ENCODE results near the gene NDUFA13. TPM values are rescaled to one million over a fixed set of nuclear protein-coding genes. Genes with fewer than 3 reads are reported as not detected.

The NDUFA13 gene
- polyA plus RNA-seq, 1 of the 3 experiments (the other 2 are of a cell fraction) = 1,828 TPM

DNA sequence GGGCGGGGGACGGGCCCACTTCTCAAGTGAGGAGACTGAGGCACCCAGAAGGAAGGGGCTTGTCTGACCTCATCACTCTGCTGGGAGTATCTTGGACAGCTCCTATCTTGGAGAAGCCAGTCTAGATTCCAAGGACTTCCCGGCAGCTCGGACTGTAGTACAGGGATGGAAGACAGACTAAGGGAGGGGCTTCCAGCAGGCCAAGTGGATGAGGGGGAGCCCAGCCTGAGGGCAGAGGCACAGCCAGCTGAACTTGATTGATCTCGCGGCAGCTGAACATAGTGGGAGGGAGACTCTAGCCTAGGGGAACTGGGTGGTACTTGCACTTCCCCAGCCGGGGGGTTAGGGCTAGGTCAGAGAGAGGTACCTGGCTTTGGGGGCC lies 22.8 kb downstream of the NDUFA13 start:
- Histone ChIP-seq H3K9me3 (no peaks in the 10 kb centered on the region), H3K4me2 (peak overlapping the region; percentile 78; the same call in 1 of the 2 replicates), H3K79me2 (ENCODE audit: insufficient read depth) (no peaks in the 10 kb centered on the region), H2AFZ (ENCODE audit: low read depth) (no peak overlapping the region), H3K36me3 (replicated peaks in 1 of 2; ENCODE audit: control insufficient read depth in 1 of 2, insufficient read depth in 2 of 2, low read length in 1 of 2) (no peaks in the 10 kb centered on the region), H4K20me1 (ENCODE audit: insufficient read depth) (no peaks in the 10 kb centered on the region), H3F3A (replicated peaks; ENCODE audit: insufficient read depth) (peaks cover 7% of the 10 kb centered on the region), H3K27ac (ENCODE audit: low read depth in 2 of 2, low read length in 1 of 2) (no peak overlapping the region), H3K9ac (no peak overlapping the region), H3K27me3 (ENCODE audit: insufficient read depth) (no peaks in the 10 kb centered on the region), H3K4me3 (ENCODE audit: low read depth in 2 of 2, low read length in 1 of 2) (peak overlapping the region in 1 of 2 experiments; percentile 44; a peak in 2 of 4 replicates), H3K9me2 (no peaks in the 10 kb centered on the region), H3K4me1 (ENCODE audit: control insufficient read depth in 1 of 2, insufficient read depth in 2 of 2, low read depth in 1 of 2, low read length in 1 of 2) (peaks cover 0 to 23% of the 10 kb centered on the region in 2 experiments; a peak in 1 of 4 replicates)
- TF ChIP-seq, protein P1, sequence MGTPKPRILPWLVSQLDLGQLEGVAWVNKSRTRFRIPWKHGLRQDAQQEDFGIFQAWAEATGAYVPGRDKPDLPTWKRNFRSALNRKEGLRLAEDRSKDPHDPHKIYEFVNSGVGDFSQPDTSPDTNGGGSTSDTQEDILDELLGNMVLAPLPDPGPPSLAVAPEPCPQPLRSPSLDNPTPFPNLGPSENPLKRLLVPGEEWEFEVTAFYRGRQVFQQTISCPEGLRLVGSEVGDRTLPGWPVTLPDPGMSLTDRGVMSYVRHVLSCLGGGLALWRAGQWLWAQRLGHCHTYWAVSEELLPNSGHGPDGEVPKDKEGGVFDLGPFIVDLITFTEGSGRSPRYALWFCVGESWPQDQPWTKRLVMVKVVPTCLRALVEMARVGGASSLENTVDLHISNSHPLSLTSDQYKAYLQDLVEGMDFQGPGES (IDR thresholded peaks at IDR 0.05; ENCODE audit: low read depth, low read length) = no peak
- TF ChIP-seq RAD21 (IDR thresholded peaks at IDR 0.05; ENCODE audit: low read length) (no peak), FOSL2 (IDR thresholded peaks at IDR 0.05; ENCODE audit: borderline replicate concordance, low read depth) (no peak), EZH2phosphoT487 (IDR thresholded peaks at IDR 0.05; ENCODE audit: borderline replicate concordance, low read depth) (no peak)
- TF ChIP-seq, protein P2, sequence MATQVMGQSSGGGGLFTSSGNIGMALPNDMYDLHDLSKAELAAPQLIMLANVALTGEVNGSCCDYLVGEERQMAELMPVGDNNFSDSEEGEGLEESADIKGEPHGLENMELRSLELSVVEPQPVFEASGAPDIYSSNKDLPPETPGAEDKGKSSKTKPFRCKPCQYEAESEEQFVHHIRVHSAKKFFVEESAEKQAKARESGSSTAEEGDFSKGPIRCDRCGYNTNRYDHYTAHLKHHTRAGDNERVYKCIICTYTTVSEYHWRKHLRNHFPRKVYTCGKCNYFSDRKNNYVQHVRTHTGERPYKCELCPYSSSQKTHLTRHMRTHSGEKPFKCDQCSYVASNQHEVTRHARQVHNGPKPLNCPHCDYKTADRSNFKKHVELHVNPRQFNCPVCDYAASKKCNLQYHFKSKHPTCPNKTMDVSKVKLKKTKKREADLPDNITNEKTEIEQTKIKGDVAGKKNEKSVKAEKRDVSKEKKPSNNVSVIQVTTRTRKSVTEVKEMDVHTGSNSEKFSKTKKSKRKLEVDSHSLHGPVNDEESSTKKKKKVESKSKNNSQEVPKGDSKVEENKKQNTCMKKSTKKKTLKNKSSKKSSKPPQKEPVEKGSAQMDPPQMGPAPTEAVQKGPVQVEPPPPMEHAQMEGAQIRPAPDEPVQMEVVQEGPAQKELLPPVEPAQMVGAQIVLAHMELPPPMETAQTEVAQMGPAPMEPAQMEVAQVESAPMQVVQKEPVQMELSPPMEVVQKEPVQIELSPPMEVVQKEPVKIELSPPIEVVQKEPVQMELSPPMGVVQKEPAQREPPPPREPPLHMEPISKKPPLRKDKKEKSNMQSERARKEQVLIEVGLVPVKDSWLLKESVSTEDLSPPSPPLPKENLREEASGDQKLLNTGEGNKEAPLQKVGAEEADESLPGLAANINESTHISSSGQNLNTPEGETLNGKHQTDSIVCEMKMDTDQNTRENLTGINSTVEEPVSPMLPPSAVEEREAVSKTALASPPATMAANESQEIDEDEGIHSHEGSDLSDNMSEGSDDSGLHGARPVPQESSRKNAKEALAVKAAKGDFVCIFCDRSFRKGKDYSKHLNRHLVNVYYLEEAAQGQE (IDR thresholded peaks at IDR 0.05; ENCODE audit: low read depth, low read length) = no peak
- no peak for DNase-seq
- ChIA-PET CTCF (interaction anchor here (1.6 to 15.3 kb wide), 3 partner anchors 9 to 105 kb away, joined by 5 to 258 read pairs (median 7); partner anchors contain the start of genes GMIP and YJEFN3), POLR2A (interaction anchor here (0.7 kb wide), 1 partner anchor 130 kb away, joined by 4 read pairs; the partner anchor contains the start of gene ZNF101)
- 81% methylated on average over 5 of the region's 7 CpGs for WGBS (ENCODE audit: low lambda C conversion rate)

DNA sequence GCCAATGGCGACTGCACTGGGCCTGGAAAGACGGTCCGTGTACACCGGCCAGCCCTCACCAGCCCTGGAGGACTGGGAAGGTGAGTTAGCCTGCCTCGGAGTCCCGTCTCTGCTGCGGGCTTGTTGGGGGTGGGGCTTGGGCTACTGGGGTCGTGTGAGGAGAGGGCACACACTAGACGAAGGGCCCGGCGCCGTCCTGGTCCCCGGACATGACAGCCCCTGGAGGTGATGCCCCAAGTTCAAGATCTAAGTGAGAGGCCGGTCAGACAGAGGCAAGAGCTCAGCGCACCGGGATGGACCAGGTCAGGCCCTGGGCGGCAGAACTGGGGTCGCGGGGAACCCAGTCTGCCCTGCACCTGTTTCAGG lies 23.7 kb downstream of the NDUFA13 start:
- H3F3A ChIP-seq (replicated peaks; ENCODE audit: insufficient read depth) = no peaks in the 10 kb centered on the region
- no peak overlapping the region for H3K27ac ChIP-seq (ENCODE audit: low read depth in 2 of 2, low read length in 1 of 2)
- no peaks in the 10 kb centered on the region for H4K20me1 ChIP-seq (ENCODE audit: insufficient read depth)
- no peak overlapping the region for H3K9ac ChIP-seq
- no peaks in the 10 kb centered on the region for H3K79me2 ChIP-seq (ENCODE audit: insufficient read depth)
- no peak for DNase-seq
- no peaks in the 10 kb centered on the region for H3K9me3 ChIP-seq
- no peaks in the 10 kb centered on the region for H3K36me3 ChIP-seq (replicated peaks in 1 of 2; ENCODE audit: control insufficient read depth in 1 of 2, insufficient read depth in 2 of 2, low read length in 1 of 2)
- H3K9me2 ChIP-seq = no peaks in the 10 kb centered on the region
- no peak overlapping the region for H3K4me3 ChIP-seq (ENCODE audit: low read depth in 2 of 2, low read length in 1 of 2)
- H3K4me1 ChIP-seq (ENCODE audit: control insufficient read depth in 1 of 2, insufficient read depth in 2 of 2, low read depth in 1 of 2, low read length in 1 of 2) = peaks cover 0 to 23% of the 10 kb centered on the region in 2 experiments; a peak in 1 of 4 replicates
- CTCF ChIA-PET = interaction anchor here (0.5 to 15.3 kb wide), 4 partner anchors 14 to 433 kb away, joined by 3 to 258 read pairs (median 4); partner anchors contain the start of gene GMIP
- POLR2A ChIA-PET = no interaction called here
- 86% methylated on average over 12 of the region's 19 CpGs for WGBS (ENCODE audit: low lambda C conversion rate)
- no peak overlapping the region for H3K4me2 ChIP-seq
- no peak for TF ChIP-seq FOSL2 (IDR thresholded peaks at IDR 0.05; ENCODE audit: borderline replicate concordance, low read depth)
- no peak for TF ChIP-seq TEAD4 (IDR thresholded peaks at IDR 0.05; ENCODE audit: borderline replicate concordance, insufficient read depth)
- no peak for TF ChIP-seq FOXM1 (IDR thresholded peaks at IDR 0.05; ENCODE audit: low read depth)
- TF ChIP-seq ELF1 (IDR thresholded peaks at IDR 0.05) = no peak
- TF ChIP-seq, protein P3, sequence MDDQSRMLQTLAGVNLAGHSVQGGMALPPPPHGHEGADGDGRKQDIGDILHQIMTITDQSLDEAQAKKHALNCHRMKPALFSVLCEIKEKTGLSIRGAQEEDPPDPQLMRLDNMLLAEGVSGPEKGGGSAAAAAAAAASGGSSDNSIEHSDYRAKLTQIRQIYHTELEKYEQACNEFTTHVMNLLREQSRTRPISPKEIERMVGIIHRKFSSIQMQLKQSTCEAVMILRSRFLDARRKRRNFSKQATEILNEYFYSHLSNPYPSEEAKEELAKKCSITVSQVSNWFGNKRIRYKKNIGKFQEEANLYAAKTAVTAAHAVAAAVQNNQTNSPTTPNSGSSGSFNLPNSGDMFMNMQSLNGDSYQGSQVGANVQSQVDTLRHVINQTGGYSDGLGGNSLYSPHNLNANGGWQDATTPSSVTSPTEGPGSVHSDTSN (IDR thresholded peaks at IDR 0.05) = no peak
- TF ChIP-seq MEF2A (IDR thresholded peaks at IDR 0.05; ENCODE audit: borderline replicate concordance, low read depth) = no peak
- TF ChIP-seq FOXJ3 (CRISPR knock-in tag; IDR thresholded peaks at IDR 0.05) = no peak
- no peak for TF ChIP-seq EZH2phosphoT487 (IDR thresholded peaks at IDR 0.05; ENCODE audit: borderline replicate concordance, low read depth)
- TF ChIP-seq JUND (IDR thresholded peaks at IDR 0.05) = no peak
- TF ChIP-seq POLR2AphosphoS5 (IDR thresholded peaks at IDR 0.05; ENCODE audit: low read depth, low read length) = no peak
- no peak for TF ChIP-seq GABPA (IDR thresholded peaks at IDR 0.05; ENCODE audit: low read depth)
- TF ChIP-seq CHD2 (IDR thresholded peaks at IDR 0.05; ENCODE audit: low read length, partially characterized antibody) = no peak
- TF ChIP-seq RXRA (IDR thresholded peaks at IDR 0.05; ENCODE audit: borderline replicate concordance, low read depth) = no peak
- no peak for TF ChIP-seq RFX5 (IDR thresholded peaks at IDR 0.05; ENCODE audit: low read length)
- TF ChIP-seq, protein P1 (IDR thresholded peaks at IDR 0.05; ENCODE audit: low read depth, low read length) = no peak
- TF ChIP-seq GATA2 (CRISPR knock-in tag; IDR thresholded peaks at IDR 0.05) = no peak
- TF ChIP-seq TCF12 (IDR thresholded peaks at IDR 0.05) = no peak
- H3K27me3 ChIP-seq (ENCODE audit: insufficient read depth) = no peaks in the 10 kb centered on the region
- H2AFZ ChIP-seq (ENCODE audit: low read depth) = no peak overlapping the region

All from SK-N-SH (cell line).